DMS79 (cell line): ENCODE results near the gene FNDC3B.
"Not testable (repeated sequence)": the region's sequence is repeated elsewhere in the genome, so short reads cannot be mapped to it uniquely, and the experiment has no call there.

Experiments used
- DNase-seq: peaks from one replicate; lab custom pipeline; 2025; lab: John Stamatoyannopoulos, UW

Gene FNDC3B

DNA sequence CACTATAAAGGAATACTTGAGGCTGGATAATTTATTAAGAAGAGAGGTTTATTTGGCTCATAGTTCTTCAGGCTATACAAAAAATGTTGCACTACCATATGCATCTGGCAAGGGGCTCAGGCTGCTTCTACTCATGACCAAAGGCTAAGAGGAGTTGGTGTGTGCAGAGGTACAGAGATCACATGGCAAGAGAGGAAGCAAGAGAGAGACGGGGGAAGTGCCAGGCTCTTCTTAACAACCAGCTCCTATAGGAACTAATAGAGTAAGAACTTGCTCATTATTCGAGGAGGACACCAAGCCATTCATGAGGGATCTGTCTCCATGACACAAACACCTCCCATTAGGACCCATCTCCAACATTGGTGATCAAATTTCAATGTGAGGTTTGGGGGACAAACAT, 6.0 kb upstream of the FNDC3B start:
- no peak for DNase-seq

DNA sequence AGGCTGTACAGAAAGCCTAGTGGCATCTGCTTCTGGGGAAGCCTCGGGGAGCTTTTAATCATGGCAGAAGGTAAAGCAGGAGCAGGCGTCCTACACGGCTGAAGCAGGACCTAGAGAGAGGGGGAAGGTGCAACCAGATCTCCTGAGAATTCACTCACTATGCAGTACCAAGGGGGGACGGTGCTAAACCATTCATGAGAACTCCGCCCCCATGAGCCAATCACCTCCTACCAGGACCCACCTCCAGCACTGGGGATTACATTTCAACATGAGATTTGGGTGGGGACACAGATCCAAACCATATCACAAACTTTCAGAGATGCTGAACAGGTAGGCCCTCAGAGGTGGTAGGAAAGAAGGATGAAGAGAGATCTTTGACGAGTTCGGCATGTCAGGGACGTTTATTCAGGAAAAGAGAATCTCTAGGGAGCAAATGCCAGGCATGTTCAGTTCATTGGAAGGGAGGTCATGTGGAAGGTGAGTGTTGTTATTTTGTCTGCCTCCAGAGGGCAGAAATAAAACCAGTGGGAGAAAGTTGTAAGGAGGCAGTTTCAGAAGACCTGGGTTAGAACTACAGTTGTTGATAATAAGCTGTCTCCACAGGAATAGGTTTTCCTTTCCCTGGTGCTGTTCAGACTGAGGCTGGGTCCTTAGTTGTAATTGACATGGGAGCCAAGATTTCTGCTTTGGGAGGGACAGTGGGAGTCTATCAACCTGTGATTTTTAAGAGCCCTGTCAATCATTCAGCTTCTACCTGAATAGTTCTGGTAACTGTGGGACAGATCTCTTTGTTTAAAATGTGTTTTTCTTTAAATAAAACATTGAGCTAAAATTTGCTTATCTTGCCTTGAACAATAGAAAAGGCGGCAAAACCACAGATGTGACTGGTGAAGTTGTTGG, 4.3 kb upstream of the FNDC3B start:
- DNase-seq, result no peak

DNA sequence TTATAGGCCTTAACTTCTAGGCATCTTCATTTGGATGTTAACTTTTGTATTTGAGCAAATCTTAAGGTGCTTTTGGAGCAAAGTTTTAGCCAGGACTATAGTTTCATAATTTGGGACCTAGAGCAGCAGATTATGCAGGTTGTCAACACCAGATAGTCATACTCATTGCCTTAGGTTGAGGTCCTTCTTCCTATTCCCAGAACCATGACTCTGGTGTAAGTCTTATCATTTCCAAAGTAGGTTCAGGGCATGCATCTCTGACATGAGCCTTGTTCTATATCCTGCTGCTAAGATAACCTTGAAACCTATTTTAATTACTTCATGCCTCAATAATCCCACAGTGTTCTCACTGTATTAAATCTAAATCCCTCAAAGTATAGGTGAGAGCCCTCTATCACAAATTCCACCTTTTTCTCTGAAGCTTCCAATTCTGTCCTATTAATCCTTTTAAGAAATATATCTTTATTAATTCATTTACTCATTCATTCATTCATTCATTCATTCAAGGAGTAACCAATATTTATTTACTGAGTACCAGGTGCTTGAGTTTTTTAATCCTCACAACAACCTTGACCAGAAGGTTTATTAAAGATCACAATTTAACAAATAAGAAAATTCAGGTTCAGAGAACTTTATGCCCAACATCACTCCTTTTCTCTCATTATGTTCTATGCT, 2.7 kb upstream of the FNDC3B start:
- DNase-seq, result no peak

GRCh38 chr3:172038798-172039435, 461 bp upstream of the FNDC3B start:
- DNase-seq, result no peak

DNA sequence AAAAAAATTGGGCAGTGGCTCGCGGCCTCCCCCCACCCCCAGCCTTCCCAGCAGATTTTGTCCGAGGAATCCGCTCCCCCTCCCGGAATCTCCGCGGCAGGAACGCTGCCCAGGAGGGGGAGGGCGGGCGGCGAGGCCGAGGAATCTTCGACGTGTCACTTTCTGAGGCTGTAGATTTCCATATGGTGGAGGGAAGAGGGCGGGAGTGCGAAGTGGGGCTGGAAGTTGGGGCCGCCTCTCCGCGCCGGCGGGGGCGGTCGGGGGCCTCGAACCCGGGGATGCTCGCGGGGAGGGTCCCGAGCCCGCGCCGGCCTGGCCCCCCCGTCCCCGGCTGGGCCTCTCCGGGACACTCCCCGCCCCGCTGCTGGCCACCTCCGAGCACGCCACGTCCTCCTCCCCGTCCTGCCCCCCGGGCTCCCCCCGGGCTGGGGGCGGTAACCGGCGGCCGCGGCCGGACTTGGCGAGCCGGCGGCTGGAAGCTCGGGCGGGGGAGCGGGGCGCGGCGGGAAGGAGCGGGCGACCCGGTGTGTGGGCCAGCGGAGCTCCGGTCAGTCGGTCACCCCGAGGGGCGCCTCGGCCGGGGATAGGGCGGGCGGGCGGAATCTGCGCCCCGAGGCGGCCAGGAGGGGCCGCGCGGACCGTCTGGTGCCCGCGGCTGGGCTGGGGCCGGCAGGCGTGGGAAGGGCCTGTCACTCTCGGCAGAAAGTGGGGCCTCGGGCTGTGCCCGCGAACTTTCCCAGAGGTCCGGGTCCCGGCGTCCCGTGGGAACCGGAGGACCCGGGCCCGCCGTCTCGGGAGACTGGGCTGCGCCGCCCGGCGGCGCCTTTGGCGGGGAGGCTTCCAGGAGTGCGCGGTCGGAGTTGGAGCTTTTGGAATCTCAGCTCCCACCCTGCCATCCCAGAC, 951 bp downstream of the FNDC3B start:
- DNase-seq, result peak; percentile 9

- no peak for DNase-seq
These were observed 1.9 kb downstream of the FNDC3B start for GRCh38 chr3:172040981-172041963.

GRCh38 chr3:172042136-172042662, 2.8 kb downstream of the FNDC3B start:
- no peak for DNase-seq

- DNase-seq, result not testable (repeated sequence)
These were observed 3.3 kb downstream of the FNDC3B start for GRCh38 chr3:172042663-172043179.

- DNase-seq, result no peak
These were observed 3.9 kb downstream of the FNDC3B start for GRCh38 chr3:172043233-172043632.

DNA sequence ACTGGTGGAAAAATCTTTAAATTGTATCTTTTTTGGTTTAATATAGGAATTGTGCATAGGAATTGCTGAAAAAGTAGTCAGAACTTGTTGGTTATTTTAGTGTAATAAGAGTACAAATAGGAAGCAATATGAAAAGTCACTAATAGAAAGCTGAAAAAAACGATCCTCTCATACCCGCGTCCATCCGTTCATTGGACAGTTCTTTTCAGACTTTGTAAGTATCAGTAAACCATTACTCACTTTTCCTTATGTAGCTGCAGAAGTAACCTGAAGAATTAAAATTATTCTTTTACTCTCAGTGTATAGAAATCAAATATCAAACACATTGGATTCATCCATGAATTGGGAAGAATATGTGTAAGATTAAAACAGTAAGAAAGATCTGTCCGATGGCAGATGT, 4.4 kb downstream of the FNDC3B start:
- no peak for DNase-seq

DNA sequence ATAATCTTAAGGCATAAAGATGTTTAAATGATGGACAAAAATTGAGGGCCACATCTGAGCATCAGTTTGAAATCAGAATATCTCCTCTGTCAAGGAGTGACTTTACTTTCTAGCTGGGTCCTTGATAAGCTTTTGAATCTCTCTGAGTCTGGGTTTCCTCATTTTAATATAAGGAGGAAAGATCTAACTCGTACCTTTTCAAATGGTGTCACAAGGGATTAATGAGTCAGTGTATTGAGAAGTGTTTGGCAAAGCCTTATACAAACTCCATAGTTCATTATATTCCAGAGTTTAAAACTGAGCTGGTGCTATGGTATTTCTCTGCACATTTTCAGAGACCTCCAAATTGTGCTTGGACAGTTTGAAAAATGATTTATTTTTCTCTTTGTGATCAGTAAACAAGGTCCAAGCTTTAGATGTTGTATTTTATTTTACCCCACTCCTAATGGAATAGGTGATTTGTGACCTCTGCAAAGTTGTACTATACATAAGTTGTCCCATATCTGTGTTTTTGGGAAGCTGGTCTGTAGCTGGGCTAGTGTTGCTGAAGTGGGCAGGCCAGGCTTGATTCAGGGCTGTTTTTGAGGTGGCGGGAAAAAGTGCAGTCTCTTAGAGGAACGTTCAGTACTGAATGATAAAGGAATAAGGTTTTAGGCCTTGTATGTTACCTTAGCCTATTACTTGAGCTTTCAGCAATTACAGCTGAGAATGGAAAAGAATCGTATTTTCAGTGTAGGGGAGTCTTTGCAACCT, 5.6 kb downstream of the FNDC3B start:
- no peak for DNase-seq

- DNase-seq, result no peak
These were observed 7.0 kb downstream of the FNDC3B start for GRCh38 chr3:172046268-172046915.

- DNase-seq, result no peak
These were observed 8.3 kb downstream of the FNDC3B start for GRCh38 chr3:172047567-172048115.

GRCh38 chr3:172048599-172048998, 9.2 kb downstream of the FNDC3B start:
- no peak for DNase-seq

DNA sequence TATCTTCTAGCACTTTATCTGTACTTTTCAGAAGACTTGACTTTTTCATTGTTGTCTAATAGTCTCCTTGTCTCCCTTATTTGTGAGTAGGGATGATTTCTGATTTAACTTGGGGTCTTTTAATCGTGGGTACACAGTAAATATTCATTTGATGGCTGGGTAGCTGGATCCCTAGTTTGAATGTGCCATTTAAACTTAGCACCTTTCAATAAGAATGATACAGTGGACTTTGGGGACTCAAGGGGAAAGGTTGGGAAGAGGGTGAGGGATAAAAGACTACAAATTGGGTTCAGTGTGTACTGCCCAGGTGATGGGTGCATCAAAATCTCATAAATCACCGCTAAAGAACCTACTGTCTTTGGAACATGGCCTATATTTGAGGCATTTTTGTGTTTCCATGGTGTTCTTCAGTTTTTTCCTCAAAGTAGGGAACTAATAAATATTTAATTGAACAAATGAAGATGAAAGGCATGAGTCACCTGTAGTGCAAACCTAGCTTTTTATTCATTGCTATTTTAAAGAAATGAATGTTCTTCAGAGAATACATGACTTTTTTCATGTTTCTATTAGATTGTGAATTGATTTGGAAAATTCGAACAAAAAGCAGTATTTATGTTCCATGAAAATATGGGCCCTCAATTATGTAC, 12.1 kb downstream of the FNDC3B start:
- no peak for DNase-seq

- no peak for DNase-seq
These were observed 12.6 kb downstream of the FNDC3B start for GRCh38 chr3:172051957-172052354.

- DNase-seq, result no peak
These were observed 13.0 kb downstream of the FNDC3B start for GRCh38 chr3:172052405-172052804.
